HepG2 (cell line): ENCODE measurements around the gene CDH13. TPM values are rescaled to one million over a fixed set of nuclear protein-coding genes. Genes with fewer than 3 reads are reported as not detected.

Source experiments
- ARHGAP35 ChIP-seq: sonication (generic); formaldehyde crosslinking; IDR thresholded peaks from 2 replicates; pipeline ENCODE4 v1.9.0; 2022; ENCODE audit warnings: mild to moderate bottlenecking, inconsistent platforms, moderate library complexity, missing genetic modification reagents, borderline replicate concordance
- CBFB ChIP-seq: sonication (generic); formaldehyde crosslinking; IDR thresholded peaks from 2 replicates; pipeline ENCODE4 v1.4.0; 2020; ENCODE audit warnings: missing genetic modification reagents
- GATAD1 ChIP-seq: IDR thresholded peaks from 2 replicates; pipeline ENCODE4 v1.6.1; 2016; ENCODE audit warnings: missing genetic modification reagents, missing compliant biosample characterization
- HOXA5 ChIP-seq: sonication (generic); formaldehyde crosslinking; IDR thresholded peaks from 2 replicates; pipeline ENCODE4 v1.4.0; 2020; ENCODE audit warnings: missing genetic modification reagents
- KDM1A ChIP-seq: IDR thresholded peaks from 2 replicates; pipeline ENCODE4 v1.6.1; 2016; ENCODE audit warnings: missing compliant biosample characterization
- MAZ ChIP-seq, 2 experiments: sonication (generic) in 1 of 2; formaldehyde crosslinking in 1 of 2; IDR thresholded peaks; 2 replicates each; pipeline versions ENCODE4 v1.5.0 to v1.6.1; 2012 to 2020; ENCODE audit warnings: low read depth in 2 of 2, mild to moderate bottlenecking in 2 of 2, borderline replicate concordance in 1 of 2, improper control_type of control experiment in 1 of 2, low read length in 1 of 2, missing genetic modification reagents in 1 of 2, moderate library complexity in 1 of 2
- PTBP1 ChIP-seq: fragments of 200-400 bp; formaldehyde crosslinking; IDR thresholded peaks from 2 replicates; pipeline ENCODE4 v1.6.1; 2018; ENCODE audit warnings: low read length, low read depth; ENCODE audit not compliant: poor library complexity, severe bottlenecking
- RFX3 ChIP-seq: IDR thresholded peaks from 2 replicates; pipeline ENCODE4 v1.6.1; 2016; ENCODE audit warnings: missing biosample characterization, missing genetic modification reagents
- SMC3 ChIP-seq: IDR thresholded peaks from 2 replicates; pipeline ENCODE4 v1.6.1; 2011; ENCODE audit warnings: low read length, improper control_type of control experiment
- SSRP1 ChIP-seq: IDR thresholded peaks from 2 replicates; pipeline ENCODE4 v1.6.1; 2016; ENCODE audit warnings: control low read depth
- ZNF282 ChIP-seq: fragments of 450-650 bp; IDR thresholded peaks from 2 replicates; pipeline ENCODE4 v1.6.1; 2018; ENCODE audit not compliant: partially characterized antibody
- ZNF333 ChIP-seq: sonication (generic); formaldehyde crosslinking; IDR thresholded peaks from 2 replicates; pipeline ENCODE4 v1.4.0; 2020; ENCODE audit warnings: mild to moderate bottlenecking, missing genetic modification reagents, borderline replicate concordance
- ZNF510 ChIP-seq: sonication (generic); formaldehyde crosslinking; IDR thresholded peaks from 2 replicates; pipeline ENCODE4 v1.4.0; 2020; ENCODE audit warnings: low read depth, mild to moderate bottlenecking, missing genetic modification reagents
- ZNF562 ChIP-seq: sonication (generic); formaldehyde crosslinking; IDR thresholded peaks from 2 replicates; pipeline ENCODE4 v1.8.0; 2022; ENCODE audit warnings: missing genetic modification reagents, borderline replicate concordance
- ZNF589 ChIP-seq: sonication (generic); formaldehyde crosslinking; conservative IDR thresholded peaks from 2 replicates; pipeline ENCODE4 v1.8.0; 2022; ENCODE audit warnings: mild to moderate bottlenecking, moderate library complexity, missing genetic modification reagents
- ZNF792 ChIP-seq: IDR thresholded peaks from 2 replicates; pipeline ENCODE4 v1.6.1; 2016
- ZNF83 ChIP-seq: sonication (generic); formaldehyde crosslinking; IDR thresholded peaks from 2 replicates; pipeline ENCODE4 v1.4.0; 2020; ENCODE audit warnings: missing genetic modification reagents, mild to moderate bottlenecking, borderline replicate concordance
- ZSCAN9 ChIP-seq: IDR thresholded peaks from 2 replicates; pipeline ENCODE4 v1.6.1; 2016; ENCODE audit warnings: borderline replicate concordance
- polyA plus RNA-seq, 8 experiments: library from polyadenylated mRNA; depleted of rRNA in 3 of 8; stranded (reverse) in 7 of 8; unstranded in 1 of 8; fragments of >200 nt; fragmentation: Illumina TruSeq in 4 of 8; extraction: Trizol in 4 of 8; gene quantifications; 2 replicates each; pipeline versions ENCODE4 v1.2.1 to v1.2.3, GENCODE V29; 2011 to 2016; ENCODE audit warnings: low read depth in 4 of 8, missing spikeins in 1 of 8, mixed read lengths in 1 of 8; ENCODE audit not compliant: insufficient read depth in 1 of 8
- total RNA-seq, 5 experiments: library from RNA; depleted of rRNA; stranded (reverse); fragments of >200 nt; fragmentation: Illumina TruSeq; extraction: Trizol; gene quantifications; 2 replicates each; pipeline ENCODE4 v1.2.3, GENCODE V29; 2016; ENCODE audit warnings: low read depth in 1 of 5
- TF ChIP-seq, protein P1 (sequence below), 2 experiments: sonication (generic) in 1 of 2; formaldehyde crosslinking in 1 of 2; IDR thresholded peaks; 2 replicates each; pipeline versions ENCODE4 v1.6.1 to v1.9.0; 2014 to 2022; ENCODE audit warnings: antibody characterized with exemption in 1 of 2, borderline replicate concordance in 1 of 2, inconsistent platforms in 1 of 2, low read depth in 1 of 2, missing genetic modification reagents in 1 of 2
- TF ChIP-seq, protein P2 (sequence below): sonication (generic); formaldehyde crosslinking; conservative IDR thresholded peaks from 2 replicates; pipeline ENCODE4 v1.4.0; 2020; ENCODE audit warnings: missing genetic modification reagents
- TF ChIP-seq, protein P3 (sequence below): sonication (generic); formaldehyde crosslinking; IDR thresholded peaks from 2 replicates; pipeline ENCODE4 v1.5.1; 2020; ENCODE audit warnings: missing genetic modification reagents, mild to moderate bottlenecking, borderline replicate concordance
- TF ChIP-seq, protein P4 (sequence below): sonication (generic); formaldehyde crosslinking; IDR thresholded peaks from 2 replicates; pipeline ENCODE4 v1.4.0; 2020; ENCODE audit warnings: mild to moderate bottlenecking, missing genetic modification reagents

Gene CDH13
- total and polyA plus RNA-seq, 2 of the 13 experiments (the other 11 are each of a cell fraction or from before 2014, with no cell fraction given): not detected

DNA sequence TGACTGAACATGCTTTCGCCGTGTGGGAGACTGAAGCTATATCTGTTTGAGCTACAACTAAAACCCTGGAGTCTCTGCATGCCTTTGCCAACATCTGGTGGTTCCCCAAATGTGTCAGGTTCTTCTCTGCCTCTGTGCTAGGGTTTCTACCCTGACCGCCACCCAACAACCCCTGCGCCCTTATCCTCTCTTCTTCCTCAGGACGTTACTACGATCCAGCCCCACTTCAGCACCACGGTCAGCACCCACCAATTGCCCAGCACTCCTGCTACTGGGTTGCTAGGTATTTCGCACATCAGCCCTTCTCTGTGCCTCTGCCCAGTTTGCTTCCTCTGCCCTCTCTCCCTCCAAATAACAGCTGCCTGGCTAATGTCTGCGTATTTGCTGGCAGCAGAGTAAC, 1074.7 kb downstream of the CDH13 start (continued):
- no peak for TF ChIP-seq ZNF562 (CRISPR knock-in tag)
- no peak for TF ChIP-seq ZNF510
- TF ChIP-seq, protein P1, sequence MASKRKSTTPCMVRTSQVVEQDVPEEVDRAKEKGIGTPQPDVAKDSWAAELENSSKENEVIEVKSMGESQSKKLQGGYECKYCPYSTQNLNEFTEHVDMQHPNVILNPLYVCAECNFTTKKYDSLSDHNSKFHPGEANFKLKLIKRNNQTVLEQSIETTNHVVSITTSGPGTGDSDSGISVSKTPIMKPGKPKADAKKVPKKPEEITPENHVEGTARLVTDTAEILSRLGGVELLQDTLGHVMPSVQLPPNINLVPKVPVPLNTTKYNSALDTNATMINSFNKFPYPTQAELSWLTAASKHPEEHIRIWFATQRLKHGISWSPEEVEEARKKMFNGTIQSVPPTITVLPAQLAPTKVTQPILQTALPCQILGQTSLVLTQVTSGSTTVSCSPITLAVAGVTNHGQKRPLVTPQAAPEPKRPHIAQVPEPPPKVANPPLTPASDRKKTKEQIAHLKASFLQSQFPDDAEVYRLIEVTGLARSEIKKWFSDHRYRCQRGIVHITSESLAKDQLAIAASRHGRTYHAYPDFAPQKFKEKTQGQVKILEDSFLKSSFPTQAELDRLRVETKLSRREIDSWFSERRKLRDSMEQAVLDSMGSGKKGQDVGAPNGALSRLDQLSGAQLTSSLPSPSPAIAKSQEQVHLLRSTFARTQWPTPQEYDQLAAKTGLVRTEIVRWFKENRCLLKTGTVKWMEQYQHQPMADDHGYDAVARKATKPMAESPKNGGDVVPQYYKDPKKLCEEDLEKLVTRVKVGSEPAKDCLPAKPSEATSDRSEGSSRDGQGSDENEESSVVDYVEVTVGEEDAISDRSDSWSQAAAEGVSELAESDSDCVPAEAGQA (IDR thresholded peaks at IDR 0.05; ENCODE audit: low read depth): no peak
- TF ChIP-seq, protein P1 (CRISPR knock-in tag; IDR thresholded peaks at IDR 0.05; ENCODE audit: borderline replicate concordance): no peak
- TF ChIP-seq HOXA5 (CRISPR knock-in tag): no peak
- TF ChIP-seq MAZ (IDR thresholded peaks at IDR 0.05; ENCODE audit: borderline replicate concordance, low read depth, low read length): no peak
- no peak for TF ChIP-seq MAZ (CRISPR knock-in tag; IDR thresholded peaks at IDR 0.05; ENCODE audit: low read depth)
- peak; percentile 52; the same call in 1 of the 2 replicates for TF ChIP-seq ARHGAP35 (CRISPR knock-in tag)
- TF ChIP-seq ZNF792: 0 out of 2 replicates have a peak, but pooled peaks have one; percentile 62
- no peak for TF ChIP-seq SMC3
- peak; percentile 29; the same call in 1 of the 2 replicates for TF ChIP-seq GATAD1 (CRISPR knock-in tag)
- TF ChIP-seq, protein P2, sequence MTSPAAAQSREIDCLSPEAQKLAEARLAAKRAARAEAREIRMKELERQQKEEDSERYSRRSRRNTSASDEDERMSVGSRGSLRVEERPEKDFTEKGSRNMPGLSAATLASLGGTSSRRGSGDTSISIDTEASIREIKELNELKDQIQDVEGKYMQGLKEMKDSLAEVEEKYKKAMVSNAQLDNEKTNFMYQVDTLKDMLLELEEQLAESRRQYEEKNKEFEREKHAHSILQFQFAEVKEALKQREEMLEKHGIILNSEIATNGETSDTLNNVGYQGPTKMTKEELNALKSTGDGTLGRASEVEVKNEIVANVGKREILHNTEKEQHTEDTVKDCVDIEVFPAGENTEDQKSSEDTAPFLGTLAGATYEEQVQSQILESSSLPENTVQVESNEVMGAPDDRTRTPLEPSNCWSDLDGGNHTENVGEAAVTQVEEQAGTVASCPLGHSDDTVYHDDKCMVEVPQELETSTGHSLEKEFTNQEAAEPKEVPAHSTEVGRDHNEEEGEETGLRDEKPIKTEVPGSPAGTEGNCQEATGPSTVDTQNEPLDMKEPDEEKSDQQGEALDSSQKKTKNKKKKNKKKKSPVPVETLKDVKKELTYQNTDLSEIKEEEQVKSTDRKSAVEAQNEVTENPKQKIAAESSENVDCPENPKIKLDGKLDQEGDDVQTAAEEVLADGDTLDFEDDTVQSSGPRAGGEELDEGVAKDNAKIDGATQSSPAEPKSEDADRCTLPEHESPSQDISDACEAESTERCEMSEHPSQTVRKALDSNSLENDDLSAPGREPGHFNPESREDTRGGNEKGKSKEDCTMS (CRISPR knock-in tag): no peak
- TF ChIP-seq, protein P3, sequence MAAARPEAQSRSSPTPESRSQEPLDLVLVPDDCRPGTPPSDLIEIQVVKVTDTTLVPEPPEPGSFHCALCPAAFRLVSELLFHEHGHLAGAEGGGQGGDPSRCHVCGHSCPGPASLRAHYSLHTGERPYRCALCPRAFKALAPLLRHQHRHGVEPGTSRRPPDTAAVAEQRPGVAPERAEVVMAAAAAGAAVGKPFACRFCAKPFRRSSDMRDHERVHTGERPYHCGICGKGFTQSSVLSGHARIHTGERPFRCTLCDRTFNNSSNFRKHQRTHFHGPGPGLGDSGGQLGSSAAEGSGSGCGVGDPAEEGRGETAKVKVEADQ: no peak
- no peak for TF ChIP-seq ZNF333
- TF ChIP-seq SSRP1 (CRISPR knock-in tag): no peak
- no peak for TF ChIP-seq KDM1A (CRISPR knock-in tag)
- peak; percentile 75; the same call in 1 of the 2 replicates for TF ChIP-seq ZNF589 (CRISPR knock-in tag)
- no peak for TF ChIP-seq CBFB (CRISPR knock-in tag)
- TF ChIP-seq, protein P4, sequence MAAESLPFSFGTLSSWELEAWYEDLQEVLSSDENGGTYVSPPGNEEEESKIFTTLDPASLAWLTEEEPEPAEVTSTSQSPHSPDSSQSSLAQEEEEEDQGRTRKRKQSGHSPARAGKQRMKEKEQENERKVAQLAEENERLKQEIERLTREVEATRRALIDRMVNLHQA (CRISPR knock-in tag): no peak
- no peak for TF ChIP-seq PTBP1
- peak; percentile 48; the same call in 1 of the 2 replicates for TF ChIP-seq ZNF83 (CRISPR knock-in tag)
- peak; percentile 77; the same call in 1 of the 2 replicates for TF ChIP-seq ZSCAN9 (CRISPR knock-in tag)
- TF ChIP-seq ZNF282: no peak
- no peak for TF ChIP-seq RFX3
